ENCODE results near the gene TMCO4. TPM values are rescaled to one million over a fixed set of nuclear protein-coding genes. Genes with fewer than 3 reads are reported as not detected.

The TMCO4 gene
- total RNA-seq, 2 donors from 2014 or later, result 26.9 to 44.1 TPM

- H3K4me3 ChIP-seq, result no peak overlapping the region
- no peak for TF ChIP-seq CTCF (IDR thresholded peaks at IDR 0.05)
These were observed 40.5 kb upstream of the TMCO4 start for GRCh38 chr1:19840228-19840627.

GRCh38 chr1:19837866-19838265 lies 38.1 kb upstream of the TMCO4 start:
- Histone ChIP-seq H3K4me3 (no peak overlapping the region), H3K4me1 (no peaks in the 10 kb centered on the region), H3K9ac (ENCODE audit: low read depth in 2 of 2, low read length in 2 of 2) (no peak overlapping the region), H3K36me3 (no peaks in the 10 kb centered on the region), H3K27me3 (no peaks in the 10 kb centered on the region), H3K27ac (no peak overlapping the region), H3K9me3 (no peaks in the 10 kb centered on the region)
- TF ChIP-seq CTCF (IDR thresholded peaks at IDR 0.05), result no peak
- intact Hi-C loops (cut with DNase I), result no loop called here
- no peak for DNase-seq

More at GRCh38 chr1:19840228-19840627, 40.5 kb upstream of the TMCO4 start:
- H3K4me1 ChIP-seq, result no peaks in the 10 kb centered on the region
- H3K36me3 ChIP-seq, result no peaks in the 10 kb centered on the region
- H3K9ac ChIP-seq (ENCODE audit: low read depth in 2 of 2, low read length in 2 of 2), result no peak overlapping the region
- H3K27ac ChIP-seq, result no peak overlapping the region
- DNase-seq, result no peak
- H3K9me3 ChIP-seq, result no peaks in the 10 kb centered on the region
- intact Hi-C loops (cut with DNase I), result no loop called here
- no peaks in the 10 kb centered on the region for H3K27me3 ChIP-seq

GRCh38 chr1:19835578-19835977 lies 35.9 kb upstream of the TMCO4 start:
- intact Hi-C loops (cut with DNase I), result no loop called here
- Histone ChIP-seq H3K27me3 (no peaks in the 10 kb centered on the region), H3K4me1 (no peaks in the 10 kb centered on the region), H3K9me3 (no peaks in the 10 kb centered on the region), H3K27ac (no peak overlapping the region), H3K9ac (ENCODE audit: low read depth in 2 of 2, low read length in 2 of 2) (no peak overlapping the region), H3K36me3 (no peaks in the 10 kb centered on the region), H3K4me3 (no peak overlapping the region)
- no peak for TF ChIP-seq CTCF (IDR thresholded peaks at IDR 0.05)
- no peak for DNase-seq

GRCh38 chr1:19831441-19831840 lies 31.7 kb upstream of the TMCO4 start:
- Histone ChIP-seq H3K27me3 (no peaks in the 10 kb centered on the region), H3K9ac (ENCODE audit: low read depth in 2 of 2, low read length in 2 of 2) (no peak overlapping the region), H3K4me1 (no peaks in the 10 kb centered on the region), H3K9me3 (no peaks in the 10 kb centered on the region), H3K4me3 (no peak overlapping the region), H3K27ac (no peak overlapping the region), H3K36me3 (no peaks in the 10 kb centered on the region)
- intact Hi-C loops (cut with DNase I), result no loop called here
- TF ChIP-seq CTCF (IDR thresholded peaks at IDR 0.05), result no peak
- no peak for DNase-seq

- H3K4me3 ChIP-seq, result no peak overlapping the region
- no peak overlapping the region for H3K27ac ChIP-seq
- intact Hi-C loops (cut with DNase I), result no loop called here
- no peak overlapping the region for H3K9ac ChIP-seq (ENCODE audit: low read depth in 2 of 2, low read length in 2 of 2)
- no peaks in the 10 kb centered on the region for H3K36me3 ChIP-seq
- no peaks in the 10 kb centered on the region for H3K4me1 ChIP-seq
- H3K9me3 ChIP-seq, result no peaks in the 10 kb centered on the region
- H3K27me3 ChIP-seq, result no peaks in the 10 kb centered on the region
- no peak for TF ChIP-seq CTCF (IDR thresholded peaks at IDR 0.05)
- no peak for DNase-seq
These were observed 28.8 kb upstream of the TMCO4 start for GRCh38 chr1:19828546-19828945.

GRCh38 chr1:19825298-19825697 lies 25.6 kb upstream of the TMCO4 start:
- Histone ChIP-seq H3K27ac (no peak overlapping the region), H3K36me3 (no peaks in the 10 kb centered on the region), H3K4me1 (no peaks in the 10 kb centered on the region), H3K9me3 (no peaks in the 10 kb centered on the region), H3K4me3 (no peak overlapping the region), H3K27me3 (no peaks in the 10 kb centered on the region), H3K9ac (ENCODE audit: low read depth in 2 of 2, low read length in 2 of 2) (no peak overlapping the region)
- no peak for DNase-seq
- intact Hi-C loops (cut with DNase I), result no loop called here
- no peak for TF ChIP-seq CTCF (IDR thresholded peaks at IDR 0.05)
